NCI-H524 (cell line): Measurements from ENCODE around the gene ATOSA.

Experiments
- DNase-seq, 2 experiments: peaks; one replicate each; lab custom pipeline; 2025; lab: John Stamatoyannopoulos, UW

The ATOSA gene

GRCh38 chr15:52652286-52652685 is 26.9 kb downstream of the ATOSA start:
- DNase-seq = no peak

GRCh38 chr15:52651868-52652267 is 27.3 kb downstream of the ATOSA start:
- DNase-seq = peak; percentile 20 to 83

GRCh38 chr15:52651114-52651513 is 28.1 kb downstream of the ATOSA start:
- no peak for DNase-seq

DNA sequence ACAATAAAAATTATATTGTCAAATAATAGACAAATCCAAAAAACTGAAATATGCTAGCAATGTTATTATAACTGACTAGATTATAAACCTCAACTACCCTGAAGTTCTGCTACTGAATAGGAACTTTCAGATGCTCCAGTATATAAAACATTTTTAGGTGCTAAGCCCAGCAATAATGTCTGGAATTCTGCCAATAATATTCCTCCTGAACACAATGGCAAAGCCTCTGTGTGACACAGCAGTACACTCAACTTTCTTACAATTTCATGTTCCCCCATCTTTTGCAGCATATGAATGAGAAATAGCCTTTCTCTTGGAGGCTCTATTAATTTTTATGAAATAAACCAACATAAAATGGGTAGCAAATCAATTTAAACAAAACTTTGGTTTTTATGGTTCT is 29.5 kb downstream of the ATOSA start:
- no peak for DNase-seq

DNA sequence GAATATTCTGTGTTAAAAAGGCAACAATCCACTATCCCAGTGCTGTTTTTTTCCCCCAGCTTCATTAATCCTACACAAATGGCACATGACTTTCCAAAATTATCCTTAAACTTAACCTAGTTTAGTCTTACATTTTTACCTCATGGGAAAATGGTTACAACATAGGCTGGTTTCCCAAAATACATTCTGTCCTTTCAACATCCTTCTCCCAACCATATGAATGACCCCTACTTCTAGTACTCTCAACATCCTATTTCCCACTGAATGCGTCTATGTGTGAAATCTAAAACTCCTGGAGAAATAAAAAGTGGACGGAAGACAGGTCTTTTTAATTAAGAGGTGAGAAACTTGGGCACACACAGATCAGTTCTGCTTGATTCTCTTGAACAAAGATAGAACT is 33.3 kb downstream of the ATOSA start:
- no peak for DNase-seq

GRCh38 chr15:52642386-52643361 is 36.5 kb downstream of the ATOSA start:
- no peak for DNase-seq

- DNase-seq = no peak
Measured at GRCh38 chr15:52636459-52636858, 42.7 kb downstream of the ATOSA start.

DNA sequence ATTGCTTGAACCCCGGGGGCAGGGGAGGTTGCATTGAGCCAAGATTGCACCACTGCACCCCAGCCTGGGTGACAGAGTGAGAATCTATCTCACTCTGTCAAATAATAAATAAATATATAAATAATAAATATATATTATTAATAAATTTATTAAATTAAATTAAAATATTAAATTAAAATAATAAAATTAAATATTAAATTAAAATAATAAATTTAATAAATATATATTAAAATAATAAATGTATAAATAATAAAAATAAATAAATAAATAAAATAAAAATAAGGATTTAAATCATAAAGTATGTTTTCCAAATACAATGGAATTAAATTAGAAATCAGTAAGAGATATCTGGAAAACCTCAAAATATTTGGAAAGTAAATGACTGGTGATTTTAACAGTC is 43.3 kb downstream of the ATOSA start:
- no peak for DNase-seq
